K562 (cell line): ENCODE results near the gene HEBP2. TPM values are rescaled to one million over a fixed set of nuclear protein-coding genes. Genes with fewer than 3 reads are reported as not detected.

Experiments used
- ATAC-seq: fragments of 200-7000 bp; cut with Tn5 transposase; 3 replicates; pipeline ENCODE4 v1.9.1; 2020; ENCODE audit warnings: moderate library complexity
- BruUV-seq: library from RNA; stranded (reverse); fragments of 400-500 nt; replicated peaks from 2 replicates; lab custom pipeline; 2021; lab: Mats Ljungman, UMichigan
- CTCF ChIA-PET: fragments of 300-600 bp; formaldehyde crosslinking; extraction: SDS; loops from one replicate; lab custom pipeline; 2021; ENCODE audit warnings: low intra/inter-chr PET ratio; lab: Yijun Ruan, JAX
- POLR2A ChIA-PET: fragments of 300-600, 350-650 bp; sonication (Branson Sonifier 250); formaldehyde crosslinking; extraction: SDS; loops from one replicate; lab custom pipeline; 2021; ENCODE audit warnings: antibody characterized with exemption, inconsistent platforms; lab: Yijun Ruan, JAX
- DNase-seq, 4 experiments: peaks; one replicate each; pipeline versions ENCODE4 v3.0.0 to v3.0.0-alpha.2; 2011 to 2018; ENCODE audit warnings: low spot score in 3 of 4, mixed read lengths in 3 of 4; ENCODE audit errors: extremely low read depth in 1 of 4
- FAIRE-seq: peaks from 2 replicates; lab custom pipeline; 2011; peaks lifted over from hg19 to GRCh38; lab: Jason Lieb, UNC
- H2AFZ ChIP-seq: 2 replicates; pipeline ENCODE4 v1.6.0; 2011; ENCODE audit warnings: low read depth, low read length, control low read depth, inconsistent platforms
- H3K27ac ChIP-seq: fragments of 200-600 bp; 3 replicates; pipeline ENCODE4 v1.8.0; 2011; ENCODE audit warnings: low read depth, mild to moderate bottlenecking, control low read depth, inconsistent platforms, low read length, moderate library complexity, mixed read lengths; ENCODE audit errors: extremely low read depth
- H3K27me3 ChIP-seq, 2 experiments: fragments of 300-600 bp in 1 of 2; 2 replicates in 1 of 2; 3 replicates in 1 of 2; pipeline versions ENCODE4 v1.6.0 to v1.8.0; 2011; ENCODE audit warnings: inconsistent platforms in 2 of 2, low read length in 2 of 2, mild to moderate bottlenecking in 1 of 2, mixed read lengths in 1 of 2, moderate library complexity in 1 of 2; ENCODE audit not compliant: control insufficient read depth in 2 of 2, insufficient read depth in 2 of 2
- H3K36me3 ChIP-seq: fragments of 300-600 bp; 3 replicates; pipeline ENCODE4 v1.8.0; 2011; ENCODE audit warnings: mild to moderate bottlenecking, low read length, inconsistent platforms; ENCODE audit not compliant: control insufficient read depth, insufficient read depth
- H3K4me1 ChIP-seq, 2 experiments: fragments of 200-600 bp in 1 of 2; replicated peaks in 1 of 2; 2 replicates in 1 of 2; 3 replicates in 1 of 2; pipeline versions ENCODE4 v1.5.1 to v1.8.0; 2011; ENCODE audit warnings: inconsistent platforms in 2 of 2, low read length in 2 of 2, mild to moderate bottlenecking in 1 of 2, mixed read lengths in 1 of 2, moderate library complexity in 1 of 2; ENCODE audit not compliant: control insufficient read depth in 2 of 2, insufficient read depth in 2 of 2
- H3K4me2 ChIP-seq: 2 replicates; pipeline ENCODE4 v1.6.1; 2011; ENCODE audit warnings: low read length, control low read depth, inconsistent platforms, mixed read lengths; ENCODE audit not compliant: insufficient read depth
- H3K4me3 ChIP-seq: fragments of 200-600 bp; sonication (generic), shearing (Covaris generic); 2 replicates; pipeline ENCODE4 v1.5.1; 2016; ENCODE audit warnings: control low read depth, inconsistent platforms
- H3K79me2 ChIP-seq: fragments of 200-600 bp; 3 replicates; pipeline ENCODE4 v1.8.0; 2011; ENCODE audit warnings: low read length, inconsistent platforms; ENCODE audit not compliant: control insufficient read depth, insufficient read depth
- H3K9ac ChIP-seq, 2 experiments: 2 replicates each; pipeline versions ENCODE4 v1.6.0 to v1.6.1; 2011; ENCODE audit warnings: low read depth in 2 of 2, low read length in 2 of 2, control low read depth in 1 of 2, inconsistent platforms in 1 of 2, mild to moderate bottlenecking in 1 of 2, mixed read lengths in 1 of 2; ENCODE audit not compliant: insufficient read depth in 1 of 2
- H3K9me1 ChIP-seq: one replicate; pipeline ENCODE4 v1.6.0; 2011; ENCODE audit warnings: inconsistent platforms, mild to moderate bottlenecking, low read length, moderate library complexity; ENCODE audit not compliant: control insufficient read depth, insufficient read depth
- H3K9me3 ChIP-seq: replicated peaks from 2 replicates; pipeline ENCODE4 v1.5.1; 2011; ENCODE audit warnings: low read depth, low read length, inconsistent platforms; ENCODE audit not compliant: control insufficient read depth, insufficient read depth
- H4K20me1 ChIP-seq: replicated peaks from 2 replicates; pipeline ENCODE4 v1.6.1; 2011; ENCODE audit warnings: low read length, inconsistent platforms, mixed read lengths; ENCODE audit not compliant: control insufficient read depth, insufficient read depth
- C11orf30 ChIP-seq: fragments of 450-650 bp; IDR thresholded peaks from 2 replicates; pipeline ENCODE4 v1.6.1; 2016; ENCODE audit warnings: low read depth, mild to moderate bottlenecking
- ELF1 ChIP-seq: fragments of 200-800 bp; sonication (Bioruptor generic); IDR thresholded peaks from 2 replicates; pipeline ENCODE4 v1.6.1; 2016; ENCODE audit warnings: missing genetic modification characterization, missing compliant biosample characterization
- IRF1 ChIP-seq: sonication (generic); formaldehyde crosslinking; IDR thresholded peaks from 2 replicates; pipeline ENCODE4 v1.8.0; 2022; ENCODE audit warnings: missing genetic modification reagents, mild to moderate bottlenecking, borderline replicate concordance
- MAFK ChIP-seq: IDR thresholded peaks from 2 replicates; pipeline ENCODE4 v1.6.1; 2011; ENCODE audit warnings: low read length, improper control_type of control experiment
- MAZ ChIP-seq, 2 experiments: fragments of 450-650 bp in 1 of 2; sonication (generic) in 1 of 2; formaldehyde crosslinking; IDR thresholded peaks in 1 of 2; conservative IDR thresholded peaks in 1 of 2; 2 replicates each; pipeline versions ENCODE4 v1.4.0 to v1.5.0; 2020; ENCODE audit warnings: mild to moderate bottlenecking in 1 of 2, missing genetic modification reagents in 1 of 2
- MEIS2 ChIP-seq: fragments of 450-650 bp; IDR thresholded peaks from 2 replicates; pipeline ENCODE4 v1.6.1; 2014; ENCODE audit warnings: mild to moderate bottlenecking; ENCODE audit not compliant: partially characterized antibody
- PCBP1 ChIP-seq: fragments of 200-400 bp; formaldehyde crosslinking; IDR thresholded peaks from 2 replicates; pipeline ENCODE4 v1.6.1; 2018; ENCODE audit warnings: mild to moderate bottlenecking, low read depth, low read length; ENCODE audit not compliant: poor library complexity, severe bottlenecking
- PPARD ChIP-seq: fragments of 250-450 bp; sonication (Bioruptor Pico); IDR thresholded peaks from 2 replicates; pipeline ENCODE4 v1.8.0; 2022; ENCODE audit warnings: inconsistent platforms, mild to moderate bottlenecking, moderate library complexity
- RBFOX2 ChIP-seq: fragments of 200-400 bp; formaldehyde crosslinking; IDR thresholded peaks from 2 replicates; pipeline ENCODE4 v1.6.1; 2017; ENCODE audit warnings: low read depth, mild to moderate bottlenecking, low read length, moderate library complexity
- VEZF1 ChIP-seq: fragments of 200-800 bp; sonication (Bioruptor generic); IDR thresholded peaks from 2 replicates; pipeline ENCODE4 v1.6.1; 2017; ENCODE audit warnings: missing genetic modification characterization, missing compliant biosample characterization
- ZBTB8A ChIP-seq: fragments of 450-650 bp; IDR thresholded peaks from 2 replicates; pipeline ENCODE4 v1.6.1; 2018; ENCODE audit warnings: mild to moderate bottlenecking, moderate library complexity; ENCODE audit not compliant: partially characterized antibody
- ZC3H8 ChIP-seq: fragments of 450-650 bp; IDR thresholded peaks from 2 replicates; pipeline ENCODE4 v1.6.1; 2017
- ZNF121 ChIP-seq: sonication (generic); formaldehyde crosslinking; conservative IDR thresholded peaks from 2 replicates; pipeline ENCODE4 v1.8.0; 2022; ENCODE audit warnings: missing genetic modification reagents
- WGBS: fragments of 100-300 bp; shearing (Covaris generic); methylation state at CpG from one replicate; pipeline ENCODE4 v1.1.6; 2016; ENCODE audit warnings: low coverage, mixed read lengths; ENCODE audit not compliant: insufficient coverage; ENCODE audit errors: missing lambda C conversion rate; 5-methylcytosine and 5-hydroxymethylcytosine counted together
- in situ Hi-C: fragments of 300-500 bp; cut with MboI; formaldehyde crosslinking; loops from 4 replicates; pipeline ENCODE4 v1.15.0; 2018; ENCODE audit warnings: inconsistent platforms, mixed read lengths
- intact Hi-C: fragments of 100-400 bp; cut with micrococcal nuclease; formaldehyde crosslinking; loops from 2 replicates; pipeline ENCODE4 v1.14.2; 2022
- polyA plus RNA-seq, 8 experiments: library from polyadenylated mRNA; depleted of rRNA in 4 of 8; stranded (reverse) in 5 of 8; unstranded in 3 of 8; fragments of >200 nt; fragmentation: Nextera tagmentation in 2 of 8; fragmentation: Illumina TruSeq in 1 of 8; extraction: Ambion mirVana in 2 of 8; extraction: Trizol in 1 of 8; gene quantifications; 2 replicates each; pipeline versions ENCODE4 v1.2.1 to v1.2.3, GENCODE V29; 2011 to 2014; ENCODE audit warnings: inconsistent platforms in 1 of 8, missing spikeins in 1 of 8
- total RNA-seq, 7 experiments: library from RNA; depleted of rRNA in 6 of 7; stranded (reverse); fragments of >200 nt in 6 of 7; fragmentation: Illumina TruSeq in 2 of 7; extraction: Trizol in 2 of 7; gene quantifications; 2 replicates each; pipeline versions ENCODE4 v1.2.1 to v1.2.3, GENCODE V29; 2011 to 2021; ENCODE audit warnings: low replicate concordance in 1 of 7

The HEBP2 gene
- total and polyA plus RNA-seq, 9 of the 15 experiments (the other 6 are each of a cell fraction or from before 2014, with no cell fraction given) = 8.5 to 63.7 (median 36.9) TPM

DNA sequence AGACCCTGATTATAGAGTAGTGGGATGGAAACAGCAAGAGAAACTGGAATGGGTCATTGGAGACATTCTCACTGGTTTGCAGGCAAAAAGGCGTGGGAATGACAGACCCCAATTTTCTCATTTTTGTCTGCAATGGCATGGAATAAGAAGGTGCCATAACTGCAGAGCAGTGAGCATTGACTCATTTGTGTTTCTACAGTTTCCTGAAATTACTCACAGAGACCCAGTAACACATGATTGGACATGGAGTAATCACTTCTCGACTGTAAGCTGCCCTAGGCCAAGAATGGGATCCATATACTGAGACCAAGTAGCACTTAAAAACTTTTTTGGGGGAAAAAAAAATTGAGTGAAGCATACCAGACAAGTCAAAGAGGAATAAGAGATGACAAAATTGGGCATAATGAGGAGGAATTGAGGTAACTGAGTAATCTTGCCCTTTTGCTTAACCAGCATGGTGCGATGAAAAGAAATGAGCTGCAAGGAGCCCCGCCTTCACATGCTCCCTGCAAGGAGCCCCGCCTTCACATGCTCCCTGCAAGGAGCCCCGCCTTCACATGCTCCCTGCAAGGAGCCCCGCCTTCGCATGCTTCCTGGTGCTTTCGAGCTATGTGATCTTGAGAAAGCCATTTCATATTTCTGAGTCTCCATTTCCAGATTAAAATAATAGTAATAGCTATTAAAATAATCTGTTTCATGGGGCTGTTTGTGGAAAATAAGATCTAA lies 51.1 kb downstream of the HEBP2 start:
- WGBS = 1% methylated on average over 9 of the region's 9 CpGs
- peaks cover 8 to 13% of the 10 kb centered on the region in 2 experiments; a peak in 3 of 5 replicates for H3K27me3 ChIP-seq
- no peak overlapping the region for H3K9ac ChIP-seq
- H3K9me3 ChIP-seq = no peaks in the 10 kb centered on the region
- DNase-seq (peak in 1 of 4 experiments; percentile 15), ATAC-seq (peak; percentile 89), FAIRE-seq (no peak)
- no peaks in the 10 kb centered on the region for H3K4me1 ChIP-seq
- TF ChIP-seq PPARD (CRISPR knock-in tag) (no peak), ZNF121 (CRISPR knock-in tag) (no peak), RBFOX2 (no peak), ZBTB8A (no peak), ELF1 (0 out of 2 replicates have a peak, but pooled peaks have one; percentile 25), MAFK (no peak), C11orf30 (no peak), MEIS2 (no peak), PCBP1 (no peak), MAZ (CRISPR knock-in tag; conservative IDR thresholded peaks at IDR 0.05 in 1 of 2, IDR thresholded peaks at IDR 0.05 in 1 of 2) (peak in 1 of 2 experiments; percentile 44; a peak in 1 of 4 replicates), IRF1 (CRISPR knock-in tag) (no peak), ZC3H8 (no peak), VEZF1 (peak; percentile 69; the same call in 1 of the 2 replicates)
- no peak overlapping the region for H3K4me3 ChIP-seq
- BruUV-seq = no TSS peak
- H3K4me2 ChIP-seq = no peak overlapping the region
- ChIA-PET POLR2A (interaction anchor here (0.7 to 0.8 kb wide), 3 partner anchors 9 to 24 kb away, joined by 3 read pairs; no protein-coding TSS in a partner anchor), CTCF (no interaction called here)
- no peaks in the 10 kb centered on the region for H3K79me2 ChIP-seq
- no peak overlapping the region for H2AFZ ChIP-seq
- intact Hi-C loops = no loop called here
- H3K36me3 ChIP-seq = no peaks in the 10 kb centered on the region
- no peaks in the 10 kb centered on the region for H4K20me1 ChIP-seq
- H3K9me1 ChIP-seq = no peaks in the 10 kb centered on the region
- in situ Hi-C loops = no loop called here
- H3K27ac ChIP-seq = no peak overlapping the region
